NCI-H2029 treated with DMSO at 0.1 percent for 48 hours (cell line): Measurements from ENCODE around the gene TLR8.
"Not testable (repeated sequence)": the region's sequence is repeated elsewhere in the genome, so short reads cannot be mapped to it uniquely, and the experiment has no call there.

ENCODE experiments used
- DNase-seq: peaks from one replicate; lab custom pipeline; 2025; lab: John Stamatoyannopoulos, UW

The TLR8 gene

GRCh38 chrX:12898073-12898472, 8.3 kb upstream of the TLR8 start:
- DNase-seq: no peak

- no peak for DNase-seq
Measured at GRCh38 chrX:12899506-12899905, 6.9 kb upstream of the TLR8 start.

DNA sequence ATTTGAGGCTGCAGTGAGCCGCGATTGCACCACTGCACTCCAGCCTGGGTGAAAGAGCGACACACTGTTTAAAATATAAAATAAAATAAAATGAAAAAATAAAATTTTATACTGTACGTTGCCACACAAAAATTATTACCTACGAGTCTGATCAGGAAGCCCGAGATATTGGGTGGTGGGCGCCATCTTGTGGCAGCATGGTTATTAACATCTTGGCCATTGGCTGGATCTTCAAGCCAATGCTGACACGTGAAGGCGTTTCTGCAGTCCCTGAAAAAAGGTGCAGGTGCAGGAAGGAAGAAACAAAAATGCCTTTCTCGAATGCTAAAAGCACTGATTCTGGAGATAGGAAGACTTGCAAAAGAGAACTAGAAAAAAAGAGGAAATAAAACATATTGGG, 4.9 kb upstream of the TLR8 start:
- DNase-seq: peak; percentile 2

GRCh38 chrX:12903646-12904045, 2.8 kb upstream of the TLR8 start:
- no peak for DNase-seq

GRCh38 chrX:12910423-12911121, 4.2 kb downstream of the TLR8 start:
- DNase-seq: no peak

GRCh38 chrX:12911122-12911470, 4.7 kb downstream of the TLR8 start:
- no peak for DNase-seq

- DNase-seq: no peak
Measured at GRCh38 chrX:12912791-12913482, 6.5 kb downstream of the TLR8 start.

DNA sequence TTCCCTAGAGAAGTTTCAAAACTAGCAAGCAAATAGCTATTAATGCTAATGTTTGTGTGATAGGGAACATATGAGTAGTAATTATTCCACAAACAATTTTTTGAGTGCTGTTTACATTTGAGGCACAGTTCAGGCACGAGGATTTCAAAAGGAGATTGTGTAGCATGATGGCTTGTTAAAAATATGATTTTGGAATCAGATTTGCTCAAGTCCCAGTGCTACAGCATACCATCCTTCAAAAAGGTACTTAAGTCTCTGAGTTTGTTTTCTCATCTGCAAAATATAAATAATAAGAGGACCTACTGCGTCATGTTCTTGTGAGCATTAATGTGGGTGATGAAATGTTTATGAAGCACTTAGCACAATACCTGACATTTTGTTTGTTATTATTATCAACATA, 11.3 kb downstream of the TLR8 start:
- DNase-seq: no peak

- no peak for DNase-seq
Measured at GRCh38 chrX:12919051-12919450, 12.6 kb downstream of the TLR8 start.

DNA sequence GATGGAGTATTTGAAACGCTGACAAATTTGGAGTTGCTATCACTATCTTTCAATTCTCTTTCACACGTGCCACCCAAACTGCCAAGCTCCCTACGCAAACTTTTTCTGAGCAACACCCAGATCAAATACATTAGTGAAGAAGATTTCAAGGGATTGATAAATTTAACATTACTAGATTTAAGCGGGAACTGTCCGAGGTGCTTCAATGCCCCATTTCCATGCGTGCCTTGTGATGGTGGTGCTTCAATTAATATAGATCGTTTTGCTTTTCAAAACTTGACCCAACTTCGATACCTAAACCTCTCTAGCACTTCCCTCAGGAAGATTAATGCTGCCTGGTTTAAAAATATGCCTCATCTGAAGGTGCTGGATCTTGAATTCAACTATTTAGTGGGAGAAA, 13.2 kb downstream of the TLR8 start:
- no peak for DNase-seq

DNA sequence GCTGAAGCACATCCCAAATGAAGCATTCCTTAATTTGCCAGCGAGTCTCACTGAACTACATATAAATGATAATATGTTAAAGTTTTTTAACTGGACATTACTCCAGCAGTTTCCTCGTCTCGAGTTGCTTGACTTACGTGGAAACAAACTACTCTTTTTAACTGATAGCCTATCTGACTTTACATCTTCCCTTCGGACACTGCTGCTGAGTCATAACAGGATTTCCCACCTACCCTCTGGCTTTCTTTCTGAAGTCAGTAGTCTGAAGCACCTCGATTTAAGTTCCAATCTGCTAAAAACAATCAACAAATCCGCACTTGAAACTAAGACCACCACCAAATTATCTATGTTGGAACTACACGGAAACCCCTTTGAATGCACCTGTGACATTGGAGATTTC, 14.6 kb downstream of the TLR8 start:
- DNase-seq: no peak

DNA sequence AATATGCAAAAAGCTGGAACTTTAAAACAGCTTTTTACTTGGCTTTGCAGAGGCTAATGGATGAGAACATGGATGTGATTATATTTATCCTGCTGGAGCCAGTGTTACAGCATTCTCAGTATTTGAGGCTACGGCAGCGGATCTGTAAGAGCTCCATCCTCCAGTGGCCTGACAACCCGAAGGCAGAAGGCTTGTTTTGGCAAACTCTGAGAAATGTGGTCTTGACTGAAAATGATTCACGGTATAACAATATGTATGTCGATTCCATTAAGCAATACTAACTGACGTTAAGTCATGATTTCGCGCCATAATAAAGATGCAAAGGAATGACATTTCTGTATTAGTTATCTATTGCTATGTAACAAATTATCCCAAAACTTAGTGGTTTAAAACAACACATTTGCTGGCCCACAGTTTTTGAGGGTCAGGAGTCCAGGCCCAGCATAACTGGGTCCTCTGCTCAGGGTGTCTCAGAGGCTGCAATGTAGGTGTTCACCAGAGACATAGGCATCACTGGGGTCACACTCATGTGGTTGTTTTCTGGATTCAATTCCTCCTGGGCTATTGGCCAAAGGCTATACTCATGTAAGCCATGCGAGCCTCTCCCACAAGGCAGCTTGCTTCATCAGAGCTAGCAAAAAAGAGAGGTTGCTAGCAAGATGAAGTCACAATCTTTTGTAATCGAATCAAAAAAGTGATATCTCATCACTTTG, 15.6 kb downstream of the TLR8 start:
- DNase-seq: no peak

DNA sequence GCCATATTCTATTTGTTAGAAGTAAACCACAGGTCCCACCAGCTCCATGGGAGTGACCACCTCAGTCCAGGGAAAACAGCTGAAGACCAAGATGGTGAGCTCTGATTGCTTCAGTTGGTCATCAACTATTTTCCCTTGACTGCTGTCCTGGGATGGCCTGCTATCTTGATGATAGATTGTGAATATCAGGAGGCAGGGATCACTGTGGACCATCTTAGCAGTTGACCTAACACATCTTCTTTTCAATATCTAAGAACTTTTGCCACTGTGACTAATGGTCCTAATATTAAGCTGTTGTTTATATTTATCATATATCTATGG, 16.1 kb downstream of the TLR8 start:
- DNase-seq: no peak

DNA sequence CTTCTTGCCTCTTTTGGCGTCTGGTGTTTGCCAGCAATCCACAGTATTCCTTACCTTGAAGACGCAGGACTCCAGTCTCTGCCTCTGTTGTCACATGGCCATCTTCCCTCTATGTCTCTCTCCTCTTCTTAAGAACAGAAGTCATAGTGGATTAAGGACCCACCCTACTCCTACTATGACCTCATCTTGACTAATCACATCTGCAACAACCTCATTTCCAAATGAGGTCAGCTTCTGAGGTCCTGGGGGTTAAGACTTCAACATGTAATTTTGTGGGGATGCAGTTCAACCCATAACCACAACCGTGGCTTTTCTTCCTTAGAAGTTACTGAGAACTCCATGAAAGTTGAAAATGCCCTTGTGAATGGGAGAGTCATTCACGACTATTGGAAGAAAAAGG, 23.3 kb downstream of the TLR8 start:
- no peak for DNase-seq

- DNase-seq: no peak
Measured at GRCh38 chrX:12930150-12930549, 23.7 kb downstream of the TLR8 start.

DNA sequence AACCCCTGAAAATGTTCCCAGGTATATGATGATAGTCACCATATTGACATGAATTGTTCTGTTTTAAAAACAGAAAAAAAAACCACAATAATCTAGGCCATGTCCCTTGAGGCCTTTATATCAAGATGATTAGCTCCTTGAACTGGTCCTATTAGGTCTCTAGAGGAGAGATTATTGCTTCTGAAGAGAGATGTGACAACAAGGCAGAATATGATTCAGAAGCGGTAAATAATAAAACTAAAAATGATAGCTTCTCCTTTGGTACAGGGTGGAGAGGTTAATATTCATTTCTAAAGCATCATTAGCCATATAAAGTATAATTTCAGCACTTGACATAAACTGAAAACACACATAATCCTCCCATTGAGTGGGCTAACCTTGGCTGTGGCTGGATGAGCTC, 25.8 kb downstream of the TLR8 start:
- no peak for DNase-seq

- no peak for DNase-seq
Measured at GRCh38 chrX:12934850-12935249, 28.4 kb downstream of the TLR8 start.

- no peak for DNase-seq
Measured at GRCh38 chrX:12936947-12937346, 30.5 kb downstream of the TLR8 start.

DNA sequence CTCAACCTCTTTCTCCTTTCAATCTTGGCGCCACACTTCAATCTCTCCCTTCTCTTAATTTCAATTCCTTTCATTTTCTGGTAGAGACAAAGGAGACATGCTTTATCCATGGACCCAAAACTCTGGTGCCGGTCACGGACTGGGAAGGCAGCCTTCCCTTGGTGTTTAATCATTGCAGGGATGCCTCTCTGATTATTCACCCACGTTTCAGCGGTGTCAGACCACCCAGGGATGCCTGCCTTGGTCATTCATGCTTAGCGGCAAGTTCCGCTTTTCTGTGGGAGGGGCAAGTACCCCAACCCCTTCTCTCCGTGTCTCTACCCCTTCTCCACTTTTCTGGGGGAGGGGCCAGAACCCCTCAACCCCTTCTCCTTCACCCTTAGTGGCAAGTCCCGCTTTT, 34.1 kb downstream of the TLR8 start:
- DNase-seq: not testable (repeated sequence)

DNA sequence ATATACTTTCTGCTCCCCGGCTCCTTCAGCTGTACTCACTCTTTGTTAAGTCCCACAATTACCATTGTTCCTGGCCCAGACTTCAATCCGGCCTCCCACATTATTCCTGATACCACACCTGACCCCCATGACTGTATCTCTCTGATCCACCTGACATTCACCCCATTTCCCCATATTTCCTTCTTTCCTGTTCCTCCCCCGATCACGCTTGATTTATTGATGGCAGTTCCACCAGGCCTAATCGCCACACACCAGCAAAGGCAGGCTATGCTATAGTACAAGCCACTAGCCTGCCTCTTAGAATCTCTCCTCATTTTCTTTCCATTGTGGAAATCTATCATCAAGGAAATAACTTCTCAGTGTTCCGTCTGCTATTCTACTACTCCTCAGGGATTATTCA, 37.2 kb downstream of the TLR8 start:
- DNase-seq: not testable (repeated sequence)

DNA sequence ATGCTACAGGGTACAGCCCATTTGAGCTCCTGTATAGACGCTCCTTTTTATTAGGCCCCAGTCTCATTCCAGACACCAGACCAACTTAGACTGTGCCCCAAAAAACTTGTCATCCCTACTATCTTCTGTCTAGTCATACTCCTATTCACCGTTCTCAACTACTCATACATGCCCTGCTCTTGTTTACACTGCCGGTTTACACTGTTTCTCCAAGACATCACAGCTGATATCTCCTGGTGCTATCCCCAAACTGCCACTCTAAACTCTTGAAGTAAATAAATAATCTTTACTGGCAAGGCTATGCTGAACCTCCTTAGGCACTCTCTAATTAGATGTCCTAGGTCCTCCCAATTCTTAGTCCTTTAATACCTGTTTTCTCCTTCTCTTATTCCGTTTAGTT, 38.0 kb downstream of the TLR8 start:
- not testable (repeated sequence) for DNase-seq

DNA sequence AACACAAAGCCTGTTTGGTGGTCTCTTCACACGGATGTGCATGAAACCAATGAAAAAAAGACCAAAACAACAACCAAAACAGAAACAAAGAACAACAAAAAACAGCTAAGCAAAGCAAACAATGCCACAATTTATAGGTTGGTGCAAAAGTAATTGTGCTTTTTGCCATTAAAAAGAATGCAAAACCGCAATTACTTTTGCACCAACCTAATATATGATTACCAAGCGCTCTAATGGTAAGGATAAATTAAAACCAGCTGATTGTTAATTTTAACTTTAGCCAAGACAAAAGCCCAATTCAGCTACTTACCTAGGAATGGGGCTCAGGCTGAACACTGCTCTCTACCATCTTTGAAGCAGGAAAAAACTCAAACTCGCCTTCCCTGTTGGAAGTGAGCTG, 39.1 kb downstream of the TLR8 start:
- no peak for DNase-seq

- no peak for DNase-seq
Measured at GRCh38 chrX:12946406-12946805, 40.0 kb downstream of the TLR8 start.
